Stimulated activated CD4-positive, alpha-beta T cell treated with anti-CD3 and anti-CD28 coated beads, Interleukin-2, amount 100 ng/mL, for 48 hours (primary cell): ENCODE data around the gene NDUFS8.

Source experiments
- DNase-seq, 2 donors: peaks; one replicate each; pipeline ENCODE4 v3.0.0-alpha.2; 2020

The NDUFS8 gene

GRCh38 chr11:68003846-68004550, 26.5 kb upstream of the NDUFS8 start, which contains the start of gene UNC93B1:
Gene UNC93B1 (minus strand): TSS chr11:68004097. CDS start chr11:68004043, 54 bp downstream.
- peak; percentile 80 to 81 for DNase-seq

DNA sequence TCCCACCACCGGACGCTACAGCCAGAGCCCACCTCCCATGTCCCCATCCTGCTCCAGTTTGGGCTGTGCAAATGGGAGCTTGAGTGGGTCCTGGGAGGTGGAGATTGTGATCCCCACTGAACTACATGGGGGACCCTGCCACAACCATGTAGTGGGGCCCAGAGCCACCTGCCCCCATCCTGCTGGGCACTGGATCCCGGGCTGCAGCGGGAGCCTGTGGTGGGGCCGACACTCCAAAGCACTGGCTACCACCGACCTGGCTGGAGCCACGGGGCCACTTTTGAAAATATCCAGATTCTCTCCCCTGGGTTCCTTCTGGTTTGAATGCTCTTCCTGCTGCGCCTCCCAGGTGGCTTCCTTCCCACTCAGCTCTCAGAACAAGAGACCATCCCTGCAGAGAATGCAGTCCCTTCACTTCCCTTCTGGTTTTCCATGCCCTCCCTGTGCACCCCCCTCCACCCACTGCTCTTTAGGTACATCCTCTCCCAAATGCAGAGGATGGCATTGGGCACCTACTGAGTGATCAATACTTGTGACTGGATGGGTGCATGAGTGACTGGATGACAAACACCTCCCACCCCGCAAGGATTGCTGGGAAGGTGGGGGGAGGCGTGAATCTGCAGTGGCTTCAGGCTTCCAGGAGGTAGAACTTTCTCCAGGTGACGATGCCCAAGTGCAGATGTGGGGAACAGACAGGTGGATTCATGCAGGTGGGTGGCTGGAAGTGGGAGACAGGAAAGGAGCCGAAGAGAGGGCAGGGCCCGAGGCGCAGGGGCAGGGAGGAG, 25.7 kb upstream of the NDUFS8 start:
- DNase-seq = no peak

GRCh38 chr11:68006606-68007166, 23.8 kb upstream of the NDUFS8 start:
- no peak for DNase-seq

DNA sequence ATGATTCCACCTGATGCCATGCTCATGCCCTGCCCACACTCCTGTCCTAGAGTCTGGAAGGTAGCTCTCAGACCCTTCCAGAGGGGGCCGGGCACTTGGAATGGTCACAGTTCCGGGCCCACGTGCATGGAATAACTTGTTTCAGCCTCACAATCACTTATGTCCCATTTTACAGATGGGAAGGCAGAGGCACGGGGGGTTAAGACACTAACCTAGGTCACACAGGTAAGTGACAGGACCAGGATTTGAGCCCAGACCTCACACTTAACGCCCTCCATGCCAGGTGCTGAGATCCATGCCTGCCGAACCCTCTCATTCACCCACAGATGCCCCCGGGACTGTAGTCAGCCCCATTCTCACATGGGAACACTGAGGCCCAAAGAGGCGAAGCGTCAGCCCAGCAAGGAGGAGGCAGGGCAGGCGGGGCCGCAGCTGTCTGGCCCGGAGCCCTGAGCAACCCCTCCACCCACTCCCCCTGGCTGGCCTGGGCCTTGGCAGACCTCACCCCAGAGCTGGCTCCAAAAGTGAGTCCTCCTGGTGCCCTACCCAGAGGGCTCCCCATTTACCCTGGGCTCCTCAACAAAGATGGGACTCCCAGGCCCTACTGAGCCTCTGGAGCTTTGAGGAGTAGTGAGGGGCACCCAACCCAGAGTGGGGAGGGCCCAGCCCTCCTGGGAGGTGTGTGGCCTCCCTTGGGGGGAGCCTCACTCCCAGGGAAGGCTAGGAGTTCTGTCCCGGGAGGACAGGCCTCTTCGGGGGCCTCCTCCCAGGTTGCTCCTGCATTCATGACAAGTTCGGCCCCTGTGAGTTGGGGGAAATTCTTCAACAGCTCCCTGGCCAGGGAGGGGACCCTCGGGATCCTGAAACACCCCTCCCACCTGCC, 22.7 kb upstream of the NDUFS8 start:
- no peak for DNase-seq

DNA sequence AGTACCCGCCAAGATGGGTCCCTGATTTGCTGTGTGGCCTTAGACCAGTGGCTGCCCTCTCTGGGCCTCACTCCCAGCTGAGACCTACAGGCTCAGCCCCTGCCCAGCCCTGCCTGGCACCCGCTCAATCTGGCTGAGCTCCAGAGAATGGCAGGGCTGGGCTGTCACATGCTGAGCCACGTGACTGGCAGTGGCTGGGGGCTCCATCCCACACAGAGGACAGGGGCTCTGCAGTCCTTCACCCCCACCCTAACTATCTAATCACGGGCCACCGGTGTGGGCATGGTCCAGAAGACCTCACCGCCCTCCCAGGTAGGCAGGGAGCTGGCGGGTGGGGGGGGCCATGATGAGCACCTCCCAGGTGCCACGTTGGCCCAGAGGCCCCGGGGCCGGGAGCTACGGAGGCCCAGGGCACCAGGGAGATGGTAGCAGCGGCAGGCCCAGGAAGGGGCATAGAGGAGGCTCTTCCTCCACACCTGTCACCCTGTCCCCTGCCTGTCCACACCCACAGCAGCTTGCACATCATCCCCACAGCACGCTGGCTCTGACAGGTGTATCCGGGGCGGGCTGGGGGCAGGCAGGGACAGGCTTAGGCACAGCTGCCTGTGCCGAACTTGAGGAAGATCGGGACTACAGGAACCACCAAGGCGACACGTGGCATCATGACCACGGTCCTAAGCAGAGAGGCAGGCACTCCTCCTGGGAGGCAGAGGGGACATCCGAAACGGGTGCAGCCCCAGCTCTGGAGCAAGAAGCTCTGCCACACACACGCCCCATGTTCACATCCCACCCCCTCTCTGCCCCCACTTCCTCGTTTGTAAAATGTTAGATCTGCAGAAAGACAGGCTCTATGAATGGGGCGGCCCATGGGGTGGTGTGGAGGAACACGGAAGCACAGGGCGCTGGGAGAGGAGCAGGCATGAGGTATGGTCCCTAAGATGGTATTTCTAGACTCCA, 21.8 kb upstream of the NDUFS8 start:
- no peak for DNase-seq

GRCh38 chr11:68009391-68010089, 20.9 kb upstream of the NDUFS8 start:
- no peak for DNase-seq

DNA sequence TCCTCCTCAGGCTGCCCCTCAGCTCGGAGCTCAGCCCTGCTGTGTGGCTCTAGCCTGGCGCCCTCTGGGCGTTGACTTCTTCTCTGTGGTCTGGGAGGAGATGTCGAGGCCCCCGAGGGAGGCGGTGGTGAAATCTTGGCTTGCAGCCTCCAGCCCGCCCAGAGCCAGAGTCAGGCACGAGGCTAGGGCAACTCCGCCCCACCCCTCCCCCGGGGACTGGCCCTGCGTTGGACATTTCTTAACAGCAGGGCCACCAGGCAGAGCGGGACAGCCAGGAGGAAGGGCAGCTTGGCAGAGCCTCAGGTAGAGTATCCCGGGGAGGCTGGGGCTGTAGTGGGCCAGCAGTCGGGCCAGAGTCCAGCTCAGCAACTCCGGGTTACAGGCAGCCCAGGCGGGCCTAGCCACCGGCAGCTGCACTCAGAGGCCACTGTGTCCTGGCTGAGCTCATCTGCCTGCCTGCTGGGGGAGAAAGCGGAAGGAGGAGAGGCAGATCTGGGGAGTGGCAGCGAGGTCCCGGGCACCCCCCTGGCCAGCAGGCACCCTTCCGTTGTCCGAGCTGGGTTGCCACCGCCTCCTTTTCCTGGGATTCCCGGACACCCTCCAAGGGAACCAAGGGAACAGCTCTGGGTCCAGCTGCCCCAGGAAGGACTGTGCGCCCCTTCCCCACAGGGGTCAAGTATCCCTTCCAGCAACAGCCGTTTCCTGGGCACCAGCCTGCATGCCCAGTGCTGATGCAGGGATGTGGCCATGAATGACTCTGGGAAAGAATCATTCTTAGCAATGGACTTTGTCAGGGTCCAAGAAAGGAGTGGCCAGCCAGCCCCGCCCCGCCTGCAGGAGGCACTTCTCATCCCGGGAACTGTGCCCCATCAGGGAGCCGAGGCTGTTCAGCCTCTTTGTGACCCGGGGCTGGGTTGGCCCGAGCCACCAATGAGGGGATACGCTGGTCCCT, 20.1 kb upstream of the NDUFS8 start, which contains the start of gene ALDH3B1:
ALDH3B1 (plus strand) TSS at position 238 of the 952 bp plus-strand sequence. CDS start 4,971 bp downstream, outside the sequence.
- no peak for DNase-seq

DNA sequence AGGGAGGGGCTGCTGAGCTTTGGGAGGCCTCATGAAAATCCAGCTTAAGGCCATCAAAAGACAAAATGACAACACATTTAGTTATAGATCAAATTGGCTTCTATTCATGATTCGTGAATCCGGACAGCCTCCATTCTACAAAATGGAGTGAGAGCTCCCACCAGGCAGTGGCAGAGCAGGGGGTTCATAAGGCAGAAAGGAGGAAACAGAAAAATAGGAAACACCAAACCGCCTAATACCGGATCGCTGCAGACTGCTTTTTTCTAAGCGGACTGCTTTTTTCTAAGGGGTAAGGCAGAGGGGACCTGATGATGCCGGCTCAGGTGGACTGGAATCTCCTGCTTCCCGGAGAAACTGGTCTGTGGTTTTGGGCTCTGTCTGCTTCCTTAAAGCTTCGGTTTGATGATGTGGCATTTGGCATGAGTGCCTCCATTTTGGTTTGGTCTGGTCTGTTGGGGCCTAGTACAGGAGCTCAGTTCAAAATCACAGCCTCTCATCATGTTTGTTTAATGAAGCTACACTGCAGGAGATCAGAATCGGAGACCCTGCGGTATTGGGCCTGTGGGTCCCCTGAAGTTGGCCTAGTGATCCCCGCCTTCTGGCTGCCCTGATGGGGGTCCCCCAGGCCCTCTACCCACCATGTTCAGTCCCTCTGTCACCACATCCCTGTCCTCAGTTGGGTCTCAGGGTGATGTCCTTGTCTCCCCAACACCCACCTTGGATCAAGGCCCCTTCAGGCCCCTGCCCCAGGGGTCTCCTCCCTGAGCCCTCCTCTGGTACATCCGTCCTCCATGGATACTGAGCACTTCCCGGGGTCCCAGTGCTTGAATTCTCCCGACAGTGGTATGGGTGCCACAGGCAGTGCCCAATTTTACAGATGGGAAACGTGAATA, 19.2 kb upstream of the NDUFS8 start:
- no peak for DNase-seq

- DNase-seq = no peak
Measured at GRCh38 chr11:68012044-68012842, 18.2 kb upstream of the NDUFS8 start.

- DNase-seq = no peak
Measured at GRCh38 chr11:68012843-68013610, 17.5 kb upstream of the NDUFS8 start.

- DNase-seq = no peak
Measured at GRCh38 chr11:68013611-68014156, 16.8 kb upstream of the NDUFS8 start.

DNA sequence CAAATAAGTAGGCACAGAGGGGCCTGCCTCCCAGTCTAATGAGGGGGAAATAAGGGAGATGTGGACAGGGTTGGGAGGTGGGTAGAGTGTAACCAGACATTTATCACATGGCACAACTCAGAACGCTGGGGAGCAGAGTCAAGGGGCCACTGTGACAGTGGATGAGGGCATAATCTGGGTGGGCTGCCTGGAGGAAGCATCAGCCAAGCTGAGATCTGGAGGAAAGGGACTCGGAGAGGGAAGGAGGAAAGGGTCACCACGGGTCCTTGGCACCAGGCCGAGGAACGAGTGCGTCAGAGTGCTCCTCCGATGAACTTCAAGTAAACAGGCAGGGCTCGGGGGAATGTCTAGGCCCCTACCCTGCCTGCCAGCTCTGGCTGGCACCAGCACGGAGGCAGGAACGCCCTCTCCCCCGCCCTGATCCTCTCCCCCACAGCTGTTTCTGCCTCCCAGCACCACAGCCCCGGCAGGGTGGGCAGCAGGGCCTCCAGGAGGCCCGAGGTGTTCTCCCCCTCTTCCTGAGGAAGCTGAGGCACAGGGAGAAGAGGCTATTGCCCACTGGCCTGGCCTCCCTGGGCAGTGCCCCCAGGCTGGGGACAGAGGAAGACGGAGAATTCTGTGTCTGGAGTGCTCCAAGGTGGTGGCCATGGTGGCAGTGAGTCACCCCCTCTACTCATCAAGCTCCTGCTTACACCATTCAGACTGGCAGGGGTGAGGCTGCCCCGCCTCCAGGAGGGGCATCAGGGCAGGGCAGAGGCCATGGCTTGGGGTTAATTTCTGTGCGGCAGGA, 16.1 kb upstream of the NDUFS8 start:
- no peak for DNase-seq

DNA sequence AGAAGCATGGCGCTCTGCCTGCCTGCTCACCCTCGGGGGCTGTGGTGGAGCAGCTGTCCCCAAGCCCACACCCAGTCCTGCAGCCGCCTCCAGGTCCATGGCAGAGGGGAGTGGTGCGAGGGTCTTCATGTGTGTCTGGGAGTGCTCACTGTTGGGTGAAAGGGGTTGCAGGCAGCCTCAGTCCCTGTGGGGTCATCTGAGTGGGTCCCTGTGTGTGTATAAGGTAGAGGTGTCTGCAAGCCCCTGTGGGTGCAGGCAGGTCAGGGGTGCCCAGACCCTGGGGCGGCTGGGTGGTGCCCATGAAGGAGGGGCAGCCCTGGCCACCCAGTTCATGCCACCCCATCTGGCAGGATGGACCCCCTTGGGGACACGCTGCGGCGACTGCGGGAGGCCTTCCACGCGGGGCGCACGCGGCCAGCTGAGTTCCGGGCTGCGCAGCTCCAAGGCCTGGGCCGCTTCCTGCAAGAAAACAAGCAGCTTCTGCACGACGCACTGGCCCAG, 15.5 kb upstream of the NDUFS8 start:
- no peak for DNase-seq

- DNase-seq = no peak
Measured at GRCh38 chr11:68015467-68015866, 15.0 kb upstream of the NDUFS8 start.

DNA sequence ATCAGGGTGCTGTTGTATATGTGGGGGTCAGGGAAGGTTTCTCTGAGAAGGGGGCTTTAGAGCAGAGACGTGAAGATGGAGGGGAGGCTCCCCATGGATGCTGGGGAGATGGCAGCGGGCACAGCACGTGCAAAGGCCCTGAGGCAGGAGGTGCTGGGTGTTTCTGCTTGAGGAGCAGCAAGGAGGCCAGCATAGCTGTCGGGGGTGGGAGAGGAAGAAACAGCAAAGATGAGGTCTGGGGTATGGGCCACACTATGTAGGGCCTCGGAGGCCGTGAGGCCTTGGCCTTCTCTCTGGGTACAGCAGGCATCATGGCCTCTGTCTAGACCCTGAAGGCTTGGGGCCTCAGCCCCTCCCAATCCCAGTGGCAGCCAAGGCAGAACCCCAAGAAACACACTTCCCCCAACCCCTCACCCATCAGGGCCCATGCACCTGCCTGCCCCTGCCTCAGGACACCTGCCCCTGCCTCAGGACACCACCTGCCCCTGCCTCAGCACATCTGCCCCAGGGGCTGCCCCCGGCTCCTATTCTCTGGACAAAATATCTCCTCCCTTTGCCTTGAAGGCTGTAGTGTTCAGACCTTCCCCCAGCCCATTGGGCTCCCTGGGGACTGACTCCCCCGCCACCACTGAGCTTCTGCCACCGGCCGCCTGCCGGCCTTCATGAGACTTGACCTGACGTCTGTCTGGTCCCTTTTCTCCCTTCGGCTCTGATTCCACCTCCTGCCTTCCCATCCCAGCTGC, 14.1 kb upstream of the NDUFS8 start:
- no peak for DNase-seq
